Naive B cell (primary cell): ENCODE results near the gene QRFP. TPM values are rescaled to one million over a fixed set of nuclear protein-coding genes. Genes with fewer than 3 reads are reported as not detected.

ENCODE experiments used
- ATAC-seq, 2 donors: fragments of 150-1000 bp; cut with Tn5 transposase; 2 replicates each; pipeline ENCODE4 v1.10.0; 2021; ENCODE audit warnings: low read depth in 2 of 2, mild to moderate bottlenecking in 2 of 2, moderate library complexity in 2 of 2
- DNase-seq: peaks from one replicate; pipeline ENCODE4 v3.0.0; 2022
- H3K27ac Mint-ChIP-seq, 6 donors: one replicate each; pipeline ENCODE4 v1.8.0; 2020 to 2022; ENCODE audit warnings: mild to moderate bottlenecking in 6 of 6, mixed read lengths in 6 of 6, moderate library complexity in 5 of 6, inconsistent platforms in 2 of 6
- H3K27me3 Mint-ChIP-seq, 3 donors: one replicate each; pipeline ENCODE4 v1.8.0; 2021 to 2022; ENCODE audit warnings: mixed read lengths in 3 of 3, mild to moderate bottlenecking in 1 of 3
- H3K36me3 Mint-ChIP-seq, 2 donors: one replicate each; pipeline ENCODE4 v1.8.0; 2020 to 2022; ENCODE audit warnings: mixed read lengths in 2 of 2, inconsistent platforms in 1 of 2, mild to moderate bottlenecking in 1 of 2
- H3K4me1 Mint-ChIP-seq, 3 donors: one replicate each; pipeline ENCODE4 v1.8.0; 2020 to 2022; ENCODE audit warnings: mixed read lengths in 3 of 3, inconsistent platforms in 1 of 3, mild to moderate bottlenecking in 1 of 3, moderate library complexity in 1 of 3
- H3K4me3 Mint-ChIP-seq, 8 donors: one replicate each; pipeline ENCODE4 v1.8.0; 2020 to 2022; ENCODE audit warnings: mild to moderate bottlenecking in 8 of 8, mixed read lengths in 8 of 8, moderate library complexity in 8 of 8, inconsistent platforms in 2 of 8
- H3K9me3 Mint-ChIP-seq, 7 donors: one replicate each; pipeline ENCODE4 v1.8.0; 2020 to 2022; ENCODE audit warnings: mixed read lengths in 7 of 7, mild to moderate bottlenecking in 5 of 7, inconsistent platforms in 2 of 7, moderate library complexity in 1 of 7
- polyA plus RNA-seq, 6 donors: library from polyadenylated mRNA; unstranded; fragments of 300-500 nt; fragmentation: Illumina TruSeq; gene quantifications; one replicate each; pipeline ENCODE4 v1.2.3, GENCODE V29; 2021; ENCODE audit warnings: low read depth in 6 of 6

The QRFP gene
- under 1 TPM in 2 of 6 donors, not detected in 4; 0.42 to 0.75 TPM for polyA plus RNA-seq

- Mint-ChIP-seq H3K27ac (peak within 1 kb of the TSS in 1 of 6 donors; percentile 34), H3K4me3 (no peak within 1 kb of the TSS), H3K36me3 (no peaks in the 10 kb centered on the region), H3K9me3 (no peaks in the 10 kb centered on the region), H3K27me3 (peaks cover 0 to 18% (median 9%) of the 10 kb centered on the region in 3 donors), H3K4me1 (peaks cover 0 to 6% (median 3%) of the 10 kb centered on the region in 3 donors)
- ATAC-seq (no peak), DNase-seq (no peak)
Measured at GRCh38 chr9:130896233-130897014, at the start of gene QRFP. TSS of gene QRFP (minus strand) at chr9:130896812. CDS start at chr9:130893838, 2,974 bp downstream.

- Mint-ChIP-seq H3K27me3 (peaks cover 61 to 84% (median 81%) of the 10 kb centered on the region in 3 donors), H3K9me3 (peaks cover 0 to 14% (median 4%) of the 10 kb centered on the region in 7 donors), H3K27ac (no peak overlapping the region), H3K4me3 (no peak overlapping the region), H3K4me1 (peaks cover 5 to 12% (median 9%) of the 10 kb centered on the region in 3 donors), H3K36me3 (peaks cover 0 to 3% of the 10 kb centered on the region in 2 donors)
- DNase-seq (no peak), ATAC-seq (no peak)
Measured at GRCh38 chr9:130945173-130945572, 48.6 kb upstream of the QRFP start.

GRCh38 chr9:130944510-130945058, 48.0 kb upstream of the QRFP start:
- Mint-ChIP-seq H3K9me3 (peaks cover 0 to 9% (median 1%) of the 10 kb centered on the region in 7 donors), H3K4me3 (no peak overlapping the region), H3K27me3 (peaks cover 60 to 81% (median 80%) of the 10 kb centered on the region in 3 donors), H3K4me1 (peaks cover 5 to 15% (median 9%) of the 10 kb centered on the region in 3 donors), H3K27ac (no peak overlapping the region), H3K36me3 (peaks cover 0 to 3% of the 10 kb centered on the region in 2 donors)
- DNase-seq: no peak
- ATAC-seq: no peak

GRCh38 chr9:130943777-130944176, 47.2 kb upstream of the QRFP start:
- H3K4me3 Mint-ChIP-seq: no peak overlapping the region
- peaks cover 0 to 3% of the 10 kb centered on the region in 2 donors for H3K36me3 Mint-ChIP-seq
- peaks cover 7 to 15% (median 10%) of the 10 kb centered on the region in 3 donors for H3K4me1 Mint-ChIP-seq
- DNase-seq: no peak
- peaks cover 53 to 77% (median 76%) of the 10 kb centered on the region in 3 donors for H3K27me3 Mint-ChIP-seq
- peaks cover 0 to under 1% (median 0%) of the 10 kb centered on the region in 7 donors for H3K9me3 Mint-ChIP-seq
- H3K27ac Mint-ChIP-seq: no peak overlapping the region
- ATAC-seq: no peak

GRCh38 chr9:130943221-130943620, 46.6 kb upstream of the QRFP start:
- H3K27ac Mint-ChIP-seq: no peak overlapping the region
- H3K4me1 Mint-ChIP-seq: peaks cover 9 to 15% (median 11%) of the 10 kb centered on the region in 3 donors
- DNase-seq (no peak), ATAC-seq (no peak)
- H3K36me3 Mint-ChIP-seq: peaks cover 0 to 2% of the 10 kb centered on the region in 2 donors
- no peak overlapping the region for H3K4me3 Mint-ChIP-seq
- no peaks in the 10 kb centered on the region for H3K9me3 Mint-ChIP-seq
- peaks cover 49 to 74% (median 74%) of the 10 kb centered on the region in 3 donors for H3K27me3 Mint-ChIP-seq

- H3K4me3 Mint-ChIP-seq: no peak overlapping the region
Measured at GRCh38 chr9:130942679-130943078, 46.1 kb upstream of the QRFP start.

GRCh38 chr9:130942084-130942483, 45.5 kb upstream of the QRFP start:
- no peak for DNase-seq
- H3K27me3 Mint-ChIP-seq: peaks cover 52 to 72% (median 71%) of the 10 kb centered on the region in 3 donors
- no peak overlapping the region for H3K4me3 Mint-ChIP-seq
- peaks cover 9 to 16% (median 15%) of the 10 kb centered on the region in 3 donors for H3K4me1 Mint-ChIP-seq
- no peak overlapping the region for H3K27ac Mint-ChIP-seq
- no peak for ATAC-seq
- no peaks in the 10 kb centered on the region for H3K36me3 Mint-ChIP-seq
- no peaks in the 10 kb centered on the region for H3K9me3 Mint-ChIP-seq

More at GRCh38 chr9:130942679-130943078, 46.1 kb upstream of the QRFP start:
- Mint-ChIP-seq H3K27ac (no peak overlapping the region), H3K4me1 (peaks cover 9 to 15% (median 14%) of the 10 kb centered on the region in 3 donors), H3K27me3 (peaks cover 49 to 72% (median 71%) of the 10 kb centered on the region in 3 donors), H3K9me3 (no peaks in the 10 kb centered on the region), H3K36me3 (no peaks in the 10 kb centered on the region)
- no peak for DNase-seq
- ATAC-seq: no peak

GRCh38 chr9:130940693-130941576, 44.3 kb upstream of the QRFP start:
- no peaks in the 10 kb centered on the region for H3K9me3 Mint-ChIP-seq
- DNase-seq (peak; percentile 49), ATAC-seq (peak; percentile 64 to 74)
- H3K4me1 Mint-ChIP-seq: peaks cover 13 to 20% (median 15%) of the 10 kb centered on the region in 3 donors
- peaks cover 55 to 78% (median 75%) of the 10 kb centered on the region in 3 donors for H3K27me3 Mint-ChIP-seq
- peak overlapping the region in 1 of 6 donors; percentile 57 for H3K27ac Mint-ChIP-seq
- peak overlapping the region; percentile 49 to 87 (median 58) for H3K4me3 Mint-ChIP-seq
- no peaks in the 10 kb centered on the region for H3K36me3 Mint-ChIP-seq

GRCh38 chr9:130940027-130940549, 43.5 kb upstream of the QRFP start:
- peak overlapping the region in 1 of 6 donors; percentile 71 for H3K27ac Mint-ChIP-seq
- H3K36me3 Mint-ChIP-seq: no peaks in the 10 kb centered on the region
- peaks cover 13 to 20% (median 15%) of the 10 kb centered on the region in 3 donors for H3K4me1 Mint-ChIP-seq
- H3K27me3 Mint-ChIP-seq: peaks cover 55 to 79% (median 78%) of the 10 kb centered on the region in 3 donors
- ATAC-seq (no peak), DNase-seq (no peak)
- peak overlapping the region in 5 of 8 donors; percentile 36 to 87 (median 58) for H3K4me3 Mint-ChIP-seq
- H3K9me3 Mint-ChIP-seq: no peaks in the 10 kb centered on the region

GRCh38 chr9:130939405-130940026, 42.9 kb upstream of the QRFP start:
- Mint-ChIP-seq H3K4me3 (peak overlapping the region in 6 of 8 donors; percentile 35 to 69 (median 54)), H3K27ac (no peak overlapping the region), H3K4me1 (peaks cover 13 to 20% (median 15%) of the 10 kb centered on the region in 3 donors), H3K9me3 (no peaks in the 10 kb centered on the region), H3K27me3 (peaks cover 55 to 81% (median 78%) of the 10 kb centered on the region in 3 donors), H3K36me3 (no peaks in the 10 kb centered on the region)
- no peak for DNase-seq
- ATAC-seq: no peak

GRCh38 chr9:130938652-130939404, 42.2 kb upstream of the QRFP start, which contains the start of gene FIBCD1:
TSS of gene FIBCD1 (minus strand) at chr9:130939247. CDS start at chr9:130938607, 640 bp downstream.
- no peaks in the 10 kb centered on the region for H3K9me3 Mint-ChIP-seq
- ATAC-seq: peak; percentile 40 to 49
- H3K4me1 Mint-ChIP-seq: peaks cover 13 to 20% (median 15%) of the 10 kb centered on the region in 3 donors
- no peak for DNase-seq
- H3K27ac Mint-ChIP-seq: peak within 1 kb of the TSS in 2 of 6 donors; percentile 71 to 72
- peaks cover 53 to 84% (median 76%) of the 10 kb centered on the region in 3 donors for H3K27me3 Mint-ChIP-seq
- H3K4me3 Mint-ChIP-seq: peak within 1 kb of the TSS in 7 of 8 donors; percentile 61 to 87 (median 74)
- no peaks in the 10 kb centered on the region for H3K36me3 Mint-ChIP-seq
